DMS79 treated with DMSO at 0.1 percent for 48 hours (cell line): ENCODE measurements around the gene PRR7.
"Not testable (repeated sequence)": the region's sequence is repeated elsewhere in the genome, so short reads cannot be mapped to it uniquely, and the experiment has no call there.

Source experiments
- DNase-seq: peaks from one replicate; lab custom pipeline; 2025; lab: John Stamatoyannopoulos, UW

PRR7 gene

GRCh38 chr5:177446200-177447065 is at the start of gene PRR7:
TSS of gene PRR7 (plus strand) at chr5:177446814. CDS start at chr5:177455068, 8,254 bp downstream.
- DNase-seq = peak; percentile 4

GRCh38 chr5:177397875-177398390 is 48.7 kb upstream of the PRR7 start:
- DNase-seq = no peak

GRCh38 chr5:177399997-177400868 is 46.4 kb upstream of the PRR7 start, which contains the start of gene PFN3:
TSS of gene PFN3 (minus strand) at chr5:177400661. CDS start at chr5:177400576, 85 bp downstream.
- DNase-seq = no peak

GRCh38 chr5:177402271-177403043 is 44.2 kb upstream of the PRR7 start:
- DNase-seq = peak; percentile 78

GRCh38 chr5:177403102-177403791 is 43.4 kb upstream of the PRR7 start:
- peak; percentile 27 for DNase-seq

GRCh38 chr5:177403792-177404640 is 42.6 kb upstream of the PRR7 start:
- DNase-seq = peak; percentile 20

GRCh38 chr5:177404641-177405179 is 41.9 kb upstream of the PRR7 start:
- no peak for DNase-seq

- DNase-seq = no peak
These were observed 41.3 kb upstream of the PRR7 start for GRCh38 chr5:177405312-177405711.

GRCh38 chr5:177405805-177406204 is 40.8 kb upstream of the PRR7 start:
- DNase-seq = no peak

- DNase-seq = no peak
These were observed 37.4 kb upstream of the PRR7 start, which contains the start of gene F12 for GRCh38 chr5:177409043-177409801. TSS of gene F12 (minus strand) at chr5:177409564. CDS start at chr5:177409527, 37 bp downstream.

- DNase-seq = no peak
These were observed 36.0 kb upstream of the PRR7 start for GRCh38 chr5:177410575-177410974.

GRCh38 chr5:177412603-177413233 is 33.9 kb upstream of the PRR7 start:
- DNase-seq = no peak

- DNase-seq = no peak
These were observed 32.1 kb upstream of the PRR7 start for GRCh38 chr5:177414481-177414880.

GRCh38 chr5:177417081-177417480 is 29.5 kb upstream of the PRR7 start:
- DNase-seq = not testable (repeated sequence)

GRCh38 chr5:177419046-177419445 is 27.6 kb upstream of the PRR7 start:
- DNase-seq = no peak

GRCh38 chr5:177420472-177420871 is 26.1 kb upstream of the PRR7 start:
- not testable (repeated sequence) for DNase-seq

- DNase-seq = no peak
These were observed 25.4 kb upstream of the PRR7 start for GRCh38 chr5:177421062-177421798.

GRCh38 chr5:177423671-177424070 is 22.9 kb upstream of the PRR7 start:
- no peak for DNase-seq
